GM19240 (cell line): ENCODE measurements around the gene LRRC75A.
"Not testable (repeated sequence)": the region's sequence is repeated elsewhere in the genome, so short reads cannot be mapped to it uniquely, and the experiment has no call there.

Experiments
- DNase-seq: peaks from one replicate; pipeline ENCODE4 v3.0.0; 2011; ENCODE audit warnings: low spot score; ENCODE audit not compliant: insufficient read length

The LRRC75A gene

DNA sequence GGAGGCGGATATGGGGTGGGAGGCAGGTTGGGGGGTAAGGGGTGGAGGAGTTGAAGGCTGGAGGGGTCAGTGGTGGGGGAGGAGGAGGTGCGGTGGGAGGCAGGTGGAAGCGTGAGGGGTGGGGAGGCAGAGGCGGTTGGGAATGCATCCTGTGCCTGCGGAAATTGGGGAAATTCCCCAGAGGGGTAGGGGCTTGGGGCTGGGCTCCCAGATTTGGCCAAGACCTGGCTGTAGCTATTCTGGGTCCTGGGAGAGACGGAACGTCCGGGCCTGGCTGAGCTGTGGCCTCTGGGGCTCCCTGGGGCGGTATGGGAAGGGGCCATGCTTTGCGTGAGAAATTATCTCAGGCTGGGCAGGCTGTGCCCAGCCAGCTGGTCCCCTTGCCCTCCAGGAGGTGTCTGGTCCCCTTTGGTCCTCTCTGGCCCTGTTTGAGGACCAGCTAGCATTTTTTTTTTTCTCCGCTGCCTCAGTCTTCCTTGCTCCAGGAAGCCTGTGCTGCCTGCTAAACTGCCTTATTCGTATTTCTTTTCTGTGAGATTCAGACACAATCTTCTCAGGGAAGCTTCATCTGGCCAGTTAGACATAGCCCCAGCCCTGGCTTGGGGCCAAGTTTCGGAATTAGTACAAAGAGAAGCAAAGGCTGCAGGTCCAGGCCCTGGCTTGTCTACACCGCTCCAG lies 83.9 kb downstream of the LRRC75A start:
- DNase-seq: peak; percentile 56

DNA sequence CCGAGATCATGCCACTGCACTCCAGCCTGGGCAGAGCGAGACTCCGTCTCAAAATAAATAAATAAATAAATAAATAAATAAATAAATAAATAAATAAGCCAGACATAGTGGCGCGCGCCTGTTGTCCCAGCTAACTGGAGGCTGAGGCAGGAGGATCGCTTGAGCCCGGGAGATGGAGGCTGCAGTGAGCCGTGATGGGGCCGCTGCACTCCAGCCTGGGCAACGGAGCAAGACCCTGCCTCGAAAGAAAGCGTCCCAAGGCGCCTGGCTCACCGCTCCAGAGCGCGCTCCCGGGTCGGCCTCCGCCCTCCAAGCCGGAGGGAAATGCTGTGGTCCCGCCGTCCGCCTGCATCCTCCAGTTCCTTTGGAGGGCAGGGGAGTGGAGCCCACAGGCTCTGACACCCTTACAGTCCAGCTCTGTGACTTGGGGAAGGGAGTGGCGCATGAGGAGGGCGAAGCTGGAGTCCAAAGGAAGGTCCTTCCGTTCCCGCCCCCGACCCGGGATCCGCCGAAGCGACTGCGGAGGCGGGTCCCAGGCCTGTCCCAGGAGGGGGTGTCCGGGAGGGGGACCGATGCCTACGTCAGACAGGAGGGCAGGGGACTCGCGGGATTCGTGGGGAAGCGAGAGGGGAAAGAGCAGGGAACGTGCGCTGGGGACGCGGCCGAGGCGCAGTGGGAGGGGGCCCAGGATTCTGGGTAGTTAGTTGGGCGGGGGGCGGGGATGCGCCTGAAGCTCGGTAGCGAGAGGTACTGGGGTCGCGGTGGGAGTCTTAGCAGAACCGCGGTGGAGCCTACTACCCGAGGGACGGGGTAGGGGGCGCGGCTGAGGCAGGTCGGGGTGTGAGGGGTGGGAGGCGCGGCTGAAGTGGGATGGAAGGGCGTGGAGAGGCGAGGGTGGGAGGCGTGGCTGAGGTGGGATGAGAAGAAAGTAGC lies 85.0 kb downstream of the LRRC75A start:
- DNase-seq: no peak

DNA sequence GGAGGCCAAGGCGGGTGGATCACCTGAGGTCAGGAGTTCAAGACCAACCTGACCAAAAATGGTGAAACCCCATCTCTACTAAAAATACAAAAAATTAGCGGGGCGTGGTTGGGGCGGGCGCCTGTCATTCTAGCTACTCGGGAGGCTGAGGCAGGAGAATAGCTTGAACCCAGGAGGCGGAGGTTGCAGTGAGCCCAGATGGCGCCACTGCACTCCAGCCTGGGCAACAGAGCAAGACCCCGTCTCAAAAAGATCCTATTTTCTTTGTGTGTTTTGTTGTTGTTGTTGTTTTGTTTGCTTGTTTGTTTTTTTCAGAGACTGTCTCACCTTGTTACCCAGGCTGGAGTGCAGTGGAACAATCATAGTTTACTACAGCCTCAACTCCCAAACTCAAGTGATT lies 88.1 kb downstream of the LRRC75A start:
- not testable (repeated sequence) for DNase-seq

DNA sequence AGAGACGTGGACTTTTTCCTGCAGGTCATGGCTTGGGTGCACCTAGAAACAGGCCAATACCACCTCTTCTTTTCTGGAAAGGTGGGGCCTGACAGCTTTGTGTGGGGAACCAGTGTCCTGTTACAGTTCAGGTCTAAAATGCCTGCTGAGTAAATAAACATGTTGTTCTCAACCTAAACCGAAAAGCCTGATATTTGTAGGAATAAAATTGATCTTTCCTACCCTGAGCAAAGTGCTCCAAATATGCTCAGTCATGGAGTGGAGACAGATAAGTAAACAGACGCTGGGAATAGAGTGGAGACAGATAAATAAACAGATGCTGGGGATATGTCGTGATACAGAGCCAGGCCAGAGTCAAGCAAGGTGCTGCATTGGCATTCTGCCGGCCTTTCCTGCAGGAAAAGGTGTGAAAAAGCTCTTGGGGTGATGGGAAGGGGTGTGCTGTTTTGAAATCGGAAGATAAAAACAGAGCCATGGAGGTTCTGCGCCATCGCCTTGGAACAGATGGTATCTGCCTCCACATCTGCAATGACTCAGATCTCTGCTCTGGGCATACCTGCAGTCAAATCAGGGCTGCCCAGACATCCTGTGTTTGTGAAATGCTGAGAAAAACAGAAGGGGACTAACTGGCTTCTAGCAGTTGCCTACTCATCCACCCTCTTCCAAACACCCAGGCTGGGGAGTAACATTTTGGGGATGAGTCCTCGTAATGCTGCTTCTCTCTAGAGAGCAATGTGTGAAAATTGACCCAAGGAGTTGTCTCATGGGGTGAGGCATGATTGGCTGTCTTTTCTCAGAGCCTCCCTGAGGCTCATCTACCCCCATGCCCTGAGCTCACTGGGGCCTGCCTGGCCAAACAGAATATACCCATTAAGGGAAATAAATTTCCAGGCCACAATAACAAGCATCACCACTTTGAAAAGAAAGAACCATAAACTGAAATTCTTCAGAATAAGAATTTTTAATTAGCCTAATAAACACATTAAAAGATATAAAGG lies 93.4 kb downstream of the LRRC75A start:
- DNase-seq: peak; percentile 35

DNA sequence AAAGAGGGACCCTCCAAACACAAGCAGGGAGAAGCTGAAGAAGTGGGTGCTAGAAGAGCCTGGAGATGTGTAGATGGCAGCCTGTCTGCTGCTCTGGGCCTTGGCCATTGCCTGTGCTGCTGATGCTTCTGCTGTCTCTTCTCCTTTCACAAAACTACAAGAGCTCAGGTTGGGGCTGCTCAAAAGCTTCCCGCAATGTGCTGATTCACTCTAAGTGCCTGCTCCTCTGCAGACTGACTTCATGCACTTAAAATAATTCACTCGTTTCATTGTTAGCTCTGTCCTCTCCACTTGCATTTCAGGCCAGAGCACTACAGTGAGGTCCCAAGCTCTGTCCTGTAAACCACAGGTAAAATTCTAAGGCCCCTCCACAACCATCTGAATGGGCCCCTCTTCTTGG lies 95.3 kb downstream of the LRRC75A start:
- not testable (repeated sequence) for DNase-seq

DNA sequence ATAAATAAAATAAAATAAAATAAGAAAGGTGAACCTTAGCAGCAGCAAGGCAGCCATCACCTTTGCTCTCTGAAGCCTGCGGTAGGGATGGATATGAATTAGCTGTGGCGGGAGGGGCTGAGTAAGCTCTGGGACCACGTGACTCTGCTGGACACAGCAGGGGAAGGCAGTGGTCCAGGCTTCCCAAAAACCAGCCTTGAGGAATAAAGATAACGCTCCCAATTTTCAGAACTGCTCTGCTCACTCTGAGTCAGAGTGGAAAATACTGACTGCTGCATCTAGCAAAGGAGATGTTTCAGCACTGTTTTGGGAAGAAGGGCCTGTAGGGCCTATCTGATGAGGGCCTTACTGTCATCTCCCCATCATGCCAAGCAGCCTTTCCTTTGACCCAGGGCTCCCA lies 96.1 kb downstream of the LRRC75A start:
- DNase-seq: not testable (repeated sequence)

DNA sequence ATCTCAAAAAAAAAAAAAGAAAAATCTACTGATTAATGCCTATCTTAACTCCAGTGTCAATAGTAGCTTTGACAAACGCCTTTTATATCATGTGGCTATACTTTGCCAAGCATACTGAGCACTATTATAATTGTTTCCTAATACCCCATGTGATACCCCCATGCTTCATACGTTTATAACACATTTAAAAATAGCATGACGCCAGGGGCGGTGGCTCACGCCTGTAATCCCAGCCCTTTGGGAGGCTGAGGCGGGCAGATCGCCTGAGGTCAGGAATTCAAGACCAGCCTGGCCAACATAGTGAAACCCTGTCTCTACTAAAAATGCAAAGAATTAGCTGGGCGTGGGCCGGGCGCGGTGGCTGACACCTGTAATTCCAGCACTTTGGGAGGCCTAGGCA lies 99.5 kb downstream of the LRRC75A start:
- not testable (repeated sequence) for DNase-seq
